B cell (primary cell): ENCODE data around the gene ESR2. TPM values are rescaled to one million over a fixed set of nuclear protein-coding genes. Genes with fewer than 3 reads are reported as not detected.

Experiments used
- ATAC-seq: fragments of 200-7000 bp; cut with Tn5 transposase; one replicate; pipeline ENCODE4 v1.10.0; 2021; ENCODE audit warnings: low read depth, mild to moderate bottlenecking, moderate number of reproducible peaks, moderate library complexity
- CTCF ChIA-PET: fragments of 350-600 bp; sonication (Branson Sonifier 250); formaldehyde crosslinking; loops from one replicate; lab custom pipeline; 2021; ENCODE audit warnings: antibody characterized with exemption, inconsistent platforms; lab: Charles Lee
- POLR2A ChIA-PET: fragments of 350-600 bp; sonication (Branson Sonifier 250); formaldehyde crosslinking; loops from one replicate; lab custom pipeline; 2021; ENCODE audit warnings: antibody characterized with exemption; lab: Charles Lee
- DNase-seq: peaks from one replicate; pipeline ENCODE4 v3.0.0; 2013
- H2AFZ ChIP-seq: 2 replicates; pipeline ENCODE4 v1.6.1; 2012; ENCODE audit warnings: mild to moderate bottlenecking, low read depth, low read length; ENCODE audit not compliant: insufficient read depth, poor library complexity, severe bottlenecking
- H3K27ac ChIP-seq, 2 donors: 1 replicate in 1 of 2; 2 replicates in 1 of 2; pipeline ENCODE4 v1.5.1; 2012 to 2013; ENCODE audit warnings: low read length in 2 of 2, mild to moderate bottlenecking in 2 of 2, moderate library complexity in 1 of 2
- H3K27me3 ChIP-seq, 4 experiments: fragments of 200-600 bp in 1 of 4; sonication (generic) in 1 of 4; replicated peaks in 1 of 4; 1 replicate in 2 of 4; 2 replicates in 2 of 4; pipeline versions ENCODE4 v1.6.1 to v1.7.0; 2013 to 2016; ENCODE audit warnings: low read length in 3 of 4, mild to moderate bottlenecking in 2 of 4, mixed read lengths in 1 of 4, moderate library complexity in 1 of 4; ENCODE audit not compliant: insufficient read depth in 4 of 4, control insufficient read depth in 3 of 4; ENCODE audit errors: control extremely low read depth in 1 of 4
- H3K36me3 ChIP-seq, 2 experiments: replicated peaks in 1 of 2; 1 replicate in 1 of 2; 2 replicates in 1 of 2; pipeline versions ENCODE4 v1.6.1 to v1.7.1; 2013; ENCODE audit warnings: low read length in 1 of 2; ENCODE audit not compliant: insufficient read depth in 2 of 2, control insufficient read depth in 1 of 2; ENCODE audit errors: control extremely low read depth in 1 of 2, extremely low read depth in 1 of 2
- H3K4me1 ChIP-seq, 2 donors: fragments of 200-600 bp in 1 of 2; sonication (generic) in 1 of 2; 1 replicate in 1 of 2; 2 replicates in 1 of 2; pipeline versions ENCODE4 v1.5.1 to v1.6.1; 2013 to 2017; ENCODE audit warnings: low read length in 2 of 2; ENCODE audit not compliant: control insufficient read depth in 2 of 2, insufficient read depth in 2 of 2
- H3K4me2 ChIP-seq: replicated peaks from 2 replicates; pipeline ENCODE3; 2012; ENCODE audit warnings: mild to moderate bottlenecking, low read depth, low read length; ENCODE audit not compliant: poor library complexity, severe bottlenecking
- H3K4me3 ChIP-seq, 5 experiments: fragments of 200-600 bp in 1 of 5; sonication (generic) in 1 of 5; 1 replicate in 3 of 5; 2 replicates in 2 of 5; pipeline versions ENCODE4 v1.5.1 to v1.7.0; 2011 to 2016; ENCODE audit warnings: low read length in 4 of 5, mild to moderate bottlenecking in 4 of 5, low read depth in 2 of 5, control low read depth in 1 of 5, moderate library complexity in 1 of 5; ENCODE audit not compliant: insufficient read depth in 1 of 5; ENCODE audit errors: control extremely low read depth in 1 of 5, extremely low read depth in 1 of 5
- H3K79me2 ChIP-seq: fragments of 200-600 bp; sonication (generic); one replicate; pipeline ENCODE4 v1.6.0; 2016; ENCODE audit warnings: low read length; ENCODE audit not compliant: control insufficient read depth, insufficient read depth
- H3K9ac ChIP-seq: fragments of 200-600 bp; sonication (generic); 2 replicates; pipeline ENCODE4 v1.6.1; 2017; ENCODE audit warnings: mild to moderate bottlenecking, low read length, moderate library complexity
- H3K9me3 ChIP-seq, 3 donors: one replicate each; pipeline versions ENCODE4 v1.6.1 to v1.7.1; 2013; ENCODE audit warnings: low read length in 2 of 3; ENCODE audit not compliant: control insufficient read depth in 2 of 3, insufficient read depth in 1 of 3; ENCODE audit errors: control extremely low read depth in 1 of 3
- H4K20me1 ChIP-seq: 2 replicates; pipeline ENCODE4 v1.6.0; 2012; ENCODE audit warnings: mild to moderate bottlenecking, low read length; ENCODE audit not compliant: insufficient read depth, control insufficient read depth, poor library complexity, severe bottlenecking
- H3K27ac Mint-ChIP-seq: one replicate; pipeline ENCODE4 v1.8.0; 2021; ENCODE audit warnings: mixed read lengths
- H3K27me3 Mint-ChIP-seq: one replicate; pipeline ENCODE4 v1.8.0; 2021; ENCODE audit warnings: mixed read lengths
- H3K4me1 Mint-ChIP-seq: one replicate; pipeline ENCODE4 v1.8.0; 2021; ENCODE audit warnings: mixed read lengths
- H3K4me3 Mint-ChIP-seq: one replicate; pipeline ENCODE4 v1.8.0; 2021; ENCODE audit warnings: mixed read lengths
- H3K9me3 Mint-ChIP-seq: one replicate; pipeline ENCODE4 v1.8.0; 2022; ENCODE audit warnings: mixed read lengths; ENCODE audit not compliant: insufficient read depth
- CTCF ChIP-seq: fragments of 200-600 bp; IDR thresholded peaks from one replicate; pipeline ENCODE4 v1.8.0; 2022; ENCODE audit warnings: antibody characterized with exemption, mild to moderate bottlenecking
- EZH2 ChIP-seq: IDR thresholded peaks from 2 replicates; pipeline ENCODE4 v1.6.1; 2012; ENCODE audit warnings: borderline replicate concordance, low read depth, mild to moderate bottlenecking, moderate library complexity, low read length; ENCODE audit not compliant: insufficient read depth, poor library complexity, severe bottlenecking
- WGBS: methylation state at CpG from one replicate; pipeline ENCODE4 v1.1.5; 2013; ENCODE audit warnings: missing lambda C conversion rate; ENCODE audit not compliant: insufficient coverage; 5-methylcytosine and 5-hydroxymethylcytosine counted together
- intact Hi-C: fragments of 100-400 bp; cut with micrococcal nuclease; formaldehyde crosslinking; loops from one replicate; pipeline ENCODE4 v1.10.0; 2022
- polyA plus RNA-seq: library from polyadenylated mRNA; depleted of rRNA; stranded (reverse); fragments of >200 nt; gene quantifications from 2 replicates; pipeline ENCODE4 v1.2.3, GENCODE V29; 2012
- total RNA-seq, 2 donors: library from RNA; stranded (reverse); fragments of 120-200 nt in 1 of 2; gene quantifications; 1 replicate in 1 of 2; 2 replicates in 1 of 2; pipeline versions ENCODE4 v1.2.3 to v1.2.4, GENCODE V29; 2013 to 2022

Gene ESR2
- total and polyA plus RNA-seq, 2 donors (not counting 1 experiment from before 2014, with no cell fraction given): 5.4 to 87.8 TPM

- no peaks in the 10 kb centered on the region for H3K27me3 Mint-ChIP-seq
- intact Hi-C loops: no loop called here
- Histone ChIP-seq H3K4me2 (no peak overlapping the region), H3K9ac (no peak overlapping the region), H3K27ac (no peak overlapping the region), H3K27me3 (no peaks in the 10 kb centered on the region), H3K36me3 (peaks cover 6 to 14% of the 10 kb centered on the region in 2 experiments), H3K4me1 (no peaks in the 10 kb centered on the region), H2AFZ (no peak overlapping the region), H3K4me3 (no peak overlapping the region), H3K79me2 (no peaks in the 10 kb centered on the region), H4K20me1 (no peaks in the 10 kb centered on the region), H3K9me3 (no peaks in the 10 kb centered on the region)
- TF ChIP-seq EZH2: no peak
- DNase-seq (no peak), ATAC-seq (no peak)
- H3K27ac Mint-ChIP-seq: no peak overlapping the region
- H3K4me3 Mint-ChIP-seq: no peak overlapping the region
- no peaks in the 10 kb centered on the region for H3K9me3 Mint-ChIP-seq
- POLR2A ChIA-PET: no interaction called here
- no CpG with 5 or more reads among the region's 3 CpGs for WGBS
- H3K4me1 Mint-ChIP-seq: no peaks in the 10 kb centered on the region
- CTCF ChIA-PET: no interaction called here
Observed at GRCh38 chr14:64081174-64081746, 212.9 kb downstream of the ESR2 start.

- no peaks in the 10 kb centered on the region for H3K9me3 ChIP-seq
- ChIA-PET POLR2A (no interaction called here), CTCF (no interaction called here)
- DNase-seq: no peak
- no peaks in the 10 kb centered on the region for H3K4me1 ChIP-seq
- no peaks in the 10 kb centered on the region for H3K79me2 ChIP-seq
- no peaks in the 10 kb centered on the region for H4K20me1 ChIP-seq
- TF ChIP-seq EZH2 (no peak), CTCF (no peak)
- no peaks in the 10 kb centered on the region for H3K4me1 Mint-ChIP-seq
- no peaks in the 10 kb centered on the region for H3K27me3 Mint-ChIP-seq
- no peak overlapping the region for H3K4me3 Mint-ChIP-seq
- H3K4me2 ChIP-seq: no peak overlapping the region
- WGBS: 91% methylated on average over 1 of the region's 2 CpGs
- ATAC-seq: no peak
- no peak overlapping the region for H3K4me3 ChIP-seq
- intact Hi-C loops: no loop called here
- H3K36me3 ChIP-seq: peaks cover 6 to 14% of the 10 kb centered on the region in 2 experiments
- no peak overlapping the region for H3K27ac ChIP-seq
- H3K9ac ChIP-seq: no peak overlapping the region
- H3K27ac Mint-ChIP-seq: peak overlapping the region; percentile 22
- H3K9me3 Mint-ChIP-seq: no peaks in the 10 kb centered on the region
- H3K27me3 ChIP-seq: no peaks in the 10 kb centered on the region
- H2AFZ ChIP-seq: no peak overlapping the region
Observed at GRCh38 chr14:64080452-64080851, 213.7 kb downstream of the ESR2 start.
